Gastrocnemius medialis (tissue), 4 donors: ENCODE data around the gene ELOF1. TPM values are rescaled to one million over a fixed set of nuclear protein-coding genes. Genes with fewer than 3 reads are reported as not detected.

Experiments
- ATAC-seq, 2 donors: fragments of 150-250 bp; one replicate each; pipeline ENCODE4 v1.9.1; 2016
- DNase-seq, 2 donors: peaks; one replicate each; pipeline ENCODE4 v3.0.0-alpha.2; 2019
- H3K27ac ChIP-seq, 4 donors: fragments of 200-600 bp; sonication (generic); 1 replicate in 1 of 4; 2 replicates in 3 of 4; pipeline ENCODE4 v1.5.1; 2016 to 2018; ENCODE audit warnings: mild to moderate bottlenecking in 2 of 4, moderate library complexity in 1 of 4
- H3K27me3 ChIP-seq, 3 donors: fragments of 200-600 bp; sonication (generic) in 2 of 3; 1 replicate in 1 of 3; 2 replicates in 2 of 3; pipeline versions ENCODE4 v1.5.1 to v1.6.0; 2016 to 2019; ENCODE audit warnings: mild to moderate bottlenecking in 1 of 3, moderate library complexity in 1 of 3
- H3K36me3 ChIP-seq, 2 donors: fragments of 200-600 bp; sonication (generic) in 1 of 2; one replicate each; pipeline ENCODE4 v1.5.1; 2017 to 2018
- H3K4me1 ChIP-seq, 2 donors: fragments of 200-600 bp; sonication (generic) in 1 of 2; one replicate each; pipeline ENCODE4 v1.5.1; 2016 to 2017; ENCODE audit warnings: mild to moderate bottlenecking in 2 of 2
- H3K4me3 ChIP-seq, 4 donors: fragments of 200-600 bp; sonication (generic) in 3 of 4; 1 replicate in 1 of 4; 2 replicates in 3 of 4; pipeline ENCODE4 v1.5.1; 2016 to 2019; ENCODE audit warnings: mild to moderate bottlenecking in 2 of 4
- H3K9me3 ChIP-seq, 3 donors: fragments of 200-600 bp; sonication (generic) in 2 of 3; 1 replicate in 1 of 3; 2 replicates in 2 of 3; pipeline ENCODE4 v1.5.1; 2016 to 2019
- CTCF ChIP-seq, 5 experiments: fragments of 450-650 bp in 3 of 5; fragments of 200-600 bp in 2 of 5; sonication (generic) in 2 of 5; IDR thresholded peaks in 4 of 5; conservative IDR thresholded peaks in 1 of 5; 1 replicate in 4 of 5; 2 replicates in 1 of 5; pipeline ENCODE4 v1.5.1; 2016 to 2019; ENCODE audit warnings: antibody characterized with exemption in 5 of 5, mild to moderate bottlenecking in 3 of 5, moderate library complexity in 3 of 5
- POLR2A ChIP-seq, 2 donors: fragments of 450-650 bp; IDR thresholded peaks; one replicate each; pipeline ENCODE4 v1.6.1; 2017; ENCODE audit warnings: antibody characterized with exemption in 2 of 2, mild to moderate bottlenecking in 2 of 2, moderate library complexity in 2 of 2
- in situ Hi-C, 4 donors: fragments of 200-750 bp; cut with MboI; loops; one replicate each; pipeline versions ENCODE4 v1.15.0 to v1.8.0; 2017; ENCODE audit warnings: low sequenced_read_pairs in 4 of 4
- intact Hi-C: fragments of 100-400 bp; cut with DNase I; formaldehyde crosslinking; loops from one replicate; pipeline ENCODE4 v1.15.1; 2023; ENCODE audit warnings: low total_unique reads
- total RNA-seq, 4 donors: library from RNA; depleted of rRNA; stranded (reverse); fragments of >200 nt; gene quantifications; one replicate each; pipeline versions ENCODE4 v1.1.0 to v1.2.3, GENCODE V29; 2016

The ELOF1 gene
- total RNA-seq, 4 donors from 2014 or later = 21.5 to 37.5 (median 27.2) TPM

- Histone ChIP-seq H3K9me3 (no peaks in the 10 kb centered on the region), H3K27ac (peak within 1 kb of the TSS; percentile 89 to 95 (median 91)), H3K4me1 (peaks cover 9% of the 10 kb centered on the region in 2 donors), H3K4me3 (peak within 1 kb of the TSS; percentile 88 to 99 (median 92)), H3K27me3 (no peaks in the 10 kb centered on the region), H3K36me3 (no peaks in the 10 kb centered on the region)
- intact Hi-C loops = loop anchor here (1.0 to 5.0 kb wide), 3 partner anchors 60 to 215 kb away; partner anchors contain the start of genes CNN1, EPOR, ODAD3 and PRKCSH
- in situ Hi-C loops = loop anchor here in 1 of 4 donors (25.0 kb wide), 1 partner anchor 210 kb away; the partner anchor contains the start of gene EPOR
- peak in 4 of 5 experiments; percentile 12 to 43 (median 26) for TF ChIP-seq CTCF (IDR thresholded peaks at IDR 0.05 in 4 of 5, conservative IDR thresholded peaks at IDR 0.05 in 1 of 5)
- TF ChIP-seq POLR2A (IDR thresholded peaks at IDR 0.05) = peak; percentile 84 to 90
- ATAC-seq (peak; percentile 99), DNase-seq (peak; percentile 97 to 99)
These were observed 38.4 kb upstream of the ELOF1 start, which contains the start of gene ZNF627 for GRCh38 chr19:11597202-11598102. Gene ZNF627, plus strand, starts transcription at chr19:11597483. Its CDS starts 145 bp downstream, at chr19:11597628.

GRCh38 chr19:11596156-11596555 is 37.1 kb upstream of the ELOF1 start:
- intact Hi-C loops = loop anchor here (5.0 kb wide), 2 partner anchors 59 to 214 kb away; partner anchors contain the start of genes CNN1 and EPOR

GRCh38 chr19:11594084-11594483 is 35.1 kb upstream of the ELOF1 start:
- intact Hi-C loops = no loop called here
- Histone ChIP-seq H3K27ac (no peak overlapping the region), H3K4me3 (no peak overlapping the region), H3K27me3 (no peaks in the 10 kb centered on the region), H3K9me3 (no peaks in the 10 kb centered on the region), H3K4me1 (peaks cover 9% of the 10 kb centered on the region in 2 donors), H3K36me3 (no peaks in the 10 kb centered on the region)
- in situ Hi-C loops = loop anchor here in 1 of 4 donors (25.0 kb wide), 1 partner anchor 207 kb away; the partner anchor contains the start of gene EPOR
- DNase-seq (no peak), ATAC-seq (no peak)
- no peak for TF ChIP-seq POLR2A (IDR thresholded peaks at IDR 0.05)

More at GRCh38 chr19:11596156-11596555, 37.1 kb upstream of the ELOF1 start:
- in situ Hi-C loops = loop anchor here in 1 of 4 donors (25.0 kb wide), 1 partner anchor 209 kb away; the partner anchor contains the start of gene EPOR
- ATAC-seq (no peak), DNase-seq (no peak)
- Histone ChIP-seq H3K4me3 (no peak overlapping the region), H3K9me3 (no peaks in the 10 kb centered on the region), H3K4me1 (peaks cover 9% of the 10 kb centered on the region in 2 donors), H3K27me3 (no peaks in the 10 kb centered on the region), H3K27ac (peak overlapping the region in 1 of 4 donors; percentile 89), H3K36me3 (no peaks in the 10 kb centered on the region)
- TF ChIP-seq CTCF (IDR thresholded peaks at IDR 0.05 in 4 of 5, conservative IDR thresholded peaks at IDR 0.05 in 1 of 5) (no peak), POLR2A (IDR thresholded peaks at IDR 0.05) (no peak)

- Histone ChIP-seq H3K27me3 (no peaks in the 10 kb centered on the region), H3K4me3 (no peak overlapping the region), H3K4me1 (peaks cover 0 to 5% of the 10 kb centered on the region in 2 donors), H3K36me3 (no peaks in the 10 kb centered on the region), H3K9me3 (no peaks in the 10 kb centered on the region), H3K27ac (no peak overlapping the region)
- DNase-seq (no peak), ATAC-seq (no peak)
- TF ChIP-seq CTCF (IDR thresholded peaks at IDR 0.05 in 4 of 5, conservative IDR thresholded peaks at IDR 0.05 in 1 of 5) = peak in 2 of 5 experiments; percentile 7 to 24
- TF ChIP-seq POLR2A (IDR thresholded peaks at IDR 0.05) = no peak
- in situ Hi-C loops (loop anchor here in 1 of 4 donors (10.0 to 25.0 kb wide), 2 partner anchors 93 to 201 kb away; partner anchors contain the start of gene EPOR), intact Hi-C loops (loop anchor here (1.0 to 10.0 kb wide), 4 partner anchors 28 to 453 kb away; no protein-coding TSS in a partner anchor)
These were observed 29.1 kb upstream of the ELOF1 start for GRCh38 chr19:11587975-11588631.
